WI38 (cell line): Measurements from ENCODE around the gene MMADHC.

Experiments used
- H3K4me3 ChIP-seq: 2 replicates; pipeline ENCODE4 v1.5.1; 2011; ENCODE audit warnings: low read depth, mild to moderate bottlenecking, control low read depth, low read length
- CTCF ChIP-seq: IDR thresholded peaks from 2 replicates; pipeline ENCODE4 v1.5.1; 2012; ENCODE audit warnings: low read depth, mild to moderate bottlenecking, control low read depth, low read length

MMADHC gene

GRCh38 chr2:149622343-149622742, 34.8 kb upstream of the MMADHC start:
- H3K4me3 ChIP-seq = no peak overlapping the region
- no peak for TF ChIP-seq CTCF

- TF ChIP-seq CTCF = no peak
- H3K4me3 ChIP-seq = no peak overlapping the region
These were observed 29.9 kb upstream of the MMADHC start for GRCh38 chr2:149617476-149617875.

GRCh38 chr2:149616681-149617456, 29.3 kb upstream of the MMADHC start:
- no peak overlapping the region for H3K4me3 ChIP-seq
- no peak for TF ChIP-seq CTCF

- H3K4me3 ChIP-seq = no peak overlapping the region
- TF ChIP-seq CTCF = no peak
These were observed 26.1 kb upstream of the MMADHC start for GRCh38 chr2:149613704-149614103.

GRCh38 chr2:149612122-149612521, 24.5 kb upstream of the MMADHC start:
- TF ChIP-seq CTCF = no peak
- H3K4me3 ChIP-seq = no peak overlapping the region

- no peak overlapping the region for H3K4me3 ChIP-seq
- no peak for TF ChIP-seq CTCF
These were observed 23.7 kb upstream of the MMADHC start for GRCh38 chr2:149611100-149611820.

- no peak overlapping the region for H3K4me3 ChIP-seq
- TF ChIP-seq CTCF = no peak
These were observed 18.8 kb upstream of the MMADHC start for GRCh38 chr2:149606251-149606811.
